CD4-positive, alpha-beta memory T cell (primary cell): ENCODE data around the gene ANO6. TPM values are rescaled to one million over a fixed set of nuclear protein-coding genes. Genes with fewer than 3 reads are reported as not detected.

Experiments
- CTCF ChIA-PET: fragments of 350-600 bp; sonication (Branson Sonifier 250); formaldehyde crosslinking; loops from one replicate; lab custom pipeline; 2021; ENCODE audit warnings: inconsistent platforms; ENCODE audit not compliant: partially characterized antibody; lab: Charles Lee
- POLR2A ChIA-PET: fragments of 350-600 bp; sonication (Branson Sonifier 250); formaldehyde crosslinking; loops from one replicate; lab custom pipeline; 2021; ENCODE audit not compliant: partially characterized antibody; lab: Charles Lee
- DNase-seq, 5 donors: peaks; one replicate each; pipeline versions ENCODE4 v3.0.0 to v3.0.0-alpha.2; 2020 to 2022; ENCODE audit warnings: mixed read lengths in 1 of 5
- H3K27ac ChIP-seq: one replicate; pipeline ENCODE4 v1.7.0; 2013; ENCODE audit warnings: low read depth, low read length
- H3K27me3 ChIP-seq: 2 replicates; pipeline ENCODE4 v1.7.0; 2013; ENCODE audit warnings: mild to moderate bottlenecking, low read length, moderate library complexity; ENCODE audit not compliant: insufficient read depth
- H3K36me3 ChIP-seq: 2 replicates; pipeline ENCODE4 v1.7.0; 2013; ENCODE audit warnings: mild to moderate bottlenecking, low read length, moderate library complexity; ENCODE audit not compliant: insufficient read depth
- H3K4me1 ChIP-seq: 2 replicates; pipeline ENCODE4 v1.7.0; 2013; ENCODE audit warnings: mild to moderate bottlenecking, low read length, moderate library complexity; ENCODE audit not compliant: insufficient read depth
- H3K4me3 ChIP-seq, 2 donors: one replicate each; pipeline ENCODE4 v1.7.0; 2013; ENCODE audit warnings: low read length in 2 of 2, mild to moderate bottlenecking in 1 of 2
- H3K9me3 ChIP-seq, 2 donors: one replicate each; pipeline ENCODE4 v1.7.0; 2013; ENCODE audit warnings: low read length in 2 of 2, control low read depth in 1 of 2; ENCODE audit not compliant: control insufficient read depth in 1 of 2
- H3K27ac Mint-ChIP-seq, 7 donors: one replicate each; pipeline ENCODE4 v1.8.0; 2020 to 2021; ENCODE audit warnings: mixed read lengths in 7 of 7, mild to moderate bottlenecking in 6 of 7, inconsistent platforms in 3 of 7, moderate library complexity in 3 of 7
- H3K27me3 Mint-ChIP-seq, 2 donors: one replicate each; pipeline ENCODE4 v1.8.0; 2020 to 2021; ENCODE audit warnings: mixed read lengths in 2 of 2
- H3K36me3 Mint-ChIP-seq, 2 donors: one replicate each; pipeline ENCODE4 v1.8.0; 2020 to 2021; ENCODE audit warnings: mixed read lengths in 2 of 2, inconsistent platforms in 1 of 2, mild to moderate bottlenecking in 1 of 2
- H3K4me1 Mint-ChIP-seq, 4 donors: one replicate each; pipeline ENCODE4 v1.8.0; 2020 to 2021; ENCODE audit warnings: mixed read lengths in 4 of 4, mild to moderate bottlenecking in 1 of 4
- H3K4me3 Mint-ChIP-seq, 8 donors: one replicate each; pipeline ENCODE4 v1.8.0; 2020 to 2021; ENCODE audit warnings: mixed read lengths in 8 of 8, mild to moderate bottlenecking in 7 of 8, moderate library complexity in 6 of 8, inconsistent platforms in 3 of 8
- H3K9me3 Mint-ChIP-seq, 8 donors: one replicate each; pipeline ENCODE4 v1.8.0; 2020 to 2021; ENCODE audit warnings: mixed read lengths in 8 of 8, mild to moderate bottlenecking in 5 of 8, inconsistent platforms in 3 of 8, moderate library complexity in 1 of 8
- intact Hi-C: fragments of 100-400 bp; cut with micrococcal nuclease; formaldehyde crosslinking; loops from one replicate; pipeline ENCODE4 v1.15.1; 2023
- polyA plus RNA-seq, 2 donors: library from polyadenylated mRNA; unstranded; fragments of 300-500 nt; fragmentation: Illumina TruSeq; gene quantifications; one replicate each; pipeline ENCODE4 v1.2.3, GENCODE V29; 2021
- total RNA-seq, 2 experiments: library from RNA; stranded (reverse); gene quantifications; one replicate each; pipeline ENCODE4 v1.2.3, GENCODE V29; 2021

ANO6 gene
- total and polyA plus RNA-seq, 4 experiments from 2014 or later: 25.3 to 36.5 (median 31.0) TPM

GRCh38 chr12:45182511-45182910 is 33.4 kb upstream of the ANO6 start:
- Histone ChIP-seq H3K4me3 (no peak overlapping the region), H3K4me1 (no peaks in the 10 kb centered on the region), H3K36me3 (no peaks in the 10 kb centered on the region), H3K27me3 (no peaks in the 10 kb centered on the region), H3K27ac (no peak overlapping the region), H3K9me3 (peaks cover 0 to 18% of the 10 kb centered on the region in 2 donors)
- ChIA-PET POLR2A (no interaction called here), CTCF (interaction anchor here (0.8 to 1.6 kb wide), 5 partner anchors 8 to 206 kb away, joined by 3 to 10 read pairs (median 3); partner anchors contain the start of gene ANO6)
- H3K9me3 Mint-ChIP-seq: peaks cover 0 to 25% (median 22%) of the 10 kb centered on the region in 8 donors
- DNase-seq: no peak
- H3K27ac Mint-ChIP-seq: no peak overlapping the region
- peaks cover 20 to 28% of the 10 kb centered on the region in 2 donors for H3K36me3 Mint-ChIP-seq
- no peak overlapping the region for H3K4me3 Mint-ChIP-seq
- intact Hi-C loops: no loop called here
- H3K4me1 Mint-ChIP-seq: no peaks in the 10 kb centered on the region
- H3K27me3 Mint-ChIP-seq: no peaks in the 10 kb centered on the region

- no peak for DNase-seq
- ChIA-PET CTCF (interaction anchor here (0.7 to 1.7 kb wide), 6 partner anchors 12 to 205 kb away, joined by 3 to 10 read pairs (median 3); partner anchors contain the start of gene ANO6), POLR2A (interaction anchor here (2.3 kb wide), 1 partner anchor 32 kb away, joined by 6 read pairs; no protein-coding TSS in a partner anchor)
- H3K27me3 Mint-ChIP-seq: no peaks in the 10 kb centered on the region
- Histone ChIP-seq H3K4me3 (no peak overlapping the region), H3K9me3 (peaks cover 0 to 16% of the 10 kb centered on the region in 2 donors), H3K36me3 (no peaks in the 10 kb centered on the region), H3K4me1 (no peaks in the 10 kb centered on the region), H3K27me3 (no peaks in the 10 kb centered on the region), H3K27ac (no peak overlapping the region)
- intact Hi-C loops: loop anchor here (1.0 kb wide), 1 partner anchor 205 kb away; no protein-coding TSS in a partner anchor
- H3K36me3 Mint-ChIP-seq: peaks cover 13 to 24% of the 10 kb centered on the region in 2 donors
- no peak overlapping the region for H3K27ac Mint-ChIP-seq
- no peaks in the 10 kb centered on the region for H3K4me1 Mint-ChIP-seq
- no peak overlapping the region for H3K4me3 Mint-ChIP-seq
- H3K9me3 Mint-ChIP-seq: peaks cover 0 to 18% (median 15%) of the 10 kb centered on the region in 8 donors
These were observed 32.6 kb upstream of the ANO6 start for GRCh38 chr12:45183246-45183645.

GRCh38 chr12:45184147-45184963 is 31.5 kb upstream of the ANO6 start:
- no peak overlapping the region for H3K4me3 Mint-ChIP-seq
- Histone ChIP-seq H3K27me3 (no peaks in the 10 kb centered on the region), H3K27ac (no peak overlapping the region), H3K4me3 (no peak overlapping the region), H3K9me3 (peaks cover 0 to 5% of the 10 kb centered on the region in 2 donors), H3K4me1 (no peaks in the 10 kb centered on the region), H3K36me3 (no peaks in the 10 kb centered on the region)
- no peaks in the 10 kb centered on the region for H3K4me1 Mint-ChIP-seq
- intact Hi-C loops: no loop called here
- ChIA-PET POLR2A (interaction anchor here (0.6 to 2.3 kb wide), 2 partner anchors 10 to 31 kb away, joined by 3 to 6 read pairs; no protein-coding TSS in a partner anchor), CTCF (interaction anchor here (0.7 to 2.7 kb wide), 8 partner anchors 14 to 204 kb away, joined by 3 to 10 read pairs (median 4); partner anchors contain the start of gene ANO6)
- peaks cover 0 to 8% (median 4%) of the 10 kb centered on the region in 8 donors for H3K9me3 Mint-ChIP-seq
- H3K27ac Mint-ChIP-seq: peak overlapping the region in 3 of 7 donors; percentile 9 to 46 (median 18)
- H3K36me3 Mint-ChIP-seq: peaks cover 7 to 24% of the 10 kb centered on the region in 2 donors
- DNase-seq: no peak
- H3K27me3 Mint-ChIP-seq: no peaks in the 10 kb centered on the region

- no peak overlapping the region for H3K27ac ChIP-seq
- H3K4me1 ChIP-seq: no peaks in the 10 kb centered on the region
- H3K36me3 ChIP-seq: no peaks in the 10 kb centered on the region
- H3K27ac Mint-ChIP-seq: no peak overlapping the region
- peaks cover 6 to 29% of the 10 kb centered on the region in 2 donors for H3K36me3 Mint-ChIP-seq
- CTCF ChIA-PET: interaction anchor here (0.9 to 1.0 kb wide), 3 partner anchors 15 to 30 kb away, joined by 3 to 5 read pairs (median 3); no protein-coding TSS in a partner anchor
- POLR2A ChIA-PET: no interaction called here
- H3K9me3 Mint-ChIP-seq: no peaks in the 10 kb centered on the region
- intact Hi-C loops: no loop called here
- H3K9me3 ChIP-seq: no peaks in the 10 kb centered on the region
- H3K27me3 ChIP-seq: no peaks in the 10 kb centered on the region
- peaks cover 0 to 1% (median 0%) of the 10 kb centered on the region in 4 donors for H3K4me1 Mint-ChIP-seq
- H3K4me3 ChIP-seq: no peak overlapping the region
- no peaks in the 10 kb centered on the region for H3K27me3 Mint-ChIP-seq
- no peak for DNase-seq
- no peak overlapping the region for H3K4me3 Mint-ChIP-seq
These were observed 29.1 kb upstream of the ANO6 start for GRCh38 chr12:45186762-45187161.

- ChIA-PET POLR2A (no interaction called here), CTCF (interaction anchor here (0.7 to 1.4 kb wide), 6 partner anchors 10 to 641 kb away, joined by 3 to 4 read pairs (median 3); no protein-coding TSS in a partner anchor)
- no peaks in the 10 kb centered on the region for H3K9me3 Mint-ChIP-seq
- peaks cover 1 to 34% of the 10 kb centered on the region in 2 donors for H3K36me3 Mint-ChIP-seq
- Histone ChIP-seq H3K36me3 (no peaks in the 10 kb centered on the region), H3K9me3 (no peaks in the 10 kb centered on the region), H3K4me3 (no peak overlapping the region), H3K4me1 (peaks cover 8% of the 10 kb centered on the region), H3K27me3 (no peaks in the 10 kb centered on the region), H3K27ac (no peak overlapping the region)
- no peak for DNase-seq
- H3K4me3 Mint-ChIP-seq: no peak overlapping the region
- intact Hi-C loops: no loop called here
- H3K27me3 Mint-ChIP-seq: no peaks in the 10 kb centered on the region
- peak overlapping the region in 1 of 7 donors; percentile 32 for H3K27ac Mint-ChIP-seq
- peaks cover 5 to 7% (median 6%) of the 10 kb centered on the region in 4 donors for H3K4me1 Mint-ChIP-seq
These were observed 26.0 kb upstream of the ANO6 start for GRCh38 chr12:45189766-45190403.

GRCh38 chr12:45191239-45191638 is 24.7 kb upstream of the ANO6 start:
- POLR2A ChIA-PET: interaction anchor here (0.8 to 1.9 kb wide), 3 partner anchors 15 to 27 kb away, joined by 3 to 7 read pairs (median 3); partner anchors contain the start of gene ANO6
- no peak for DNase-seq
- Histone ChIP-seq H3K4me1 (peaks cover 8% of the 10 kb centered on the region), H3K9me3 (no peaks in the 10 kb centered on the region), H3K4me3 (no peak overlapping the region), H3K27ac (no peak overlapping the region), H3K27me3 (no peaks in the 10 kb centered on the region), H3K36me3 (no peaks in the 10 kb centered on the region)
- Mint-ChIP-seq H3K27ac (peak overlapping the region in 1 of 7 donors; percentile 53), H3K36me3 (peaks cover 1 to 35% of the 10 kb centered on the region in 2 donors), H3K27me3 (no peaks in the 10 kb centered on the region), H3K9me3 (no peaks in the 10 kb centered on the region), H3K4me3 (no peak overlapping the region), H3K4me1 (peaks cover 5 to 7% (median 7%) of the 10 kb centered on the region in 4 donors)
- CTCF ChIA-PET: interaction anchor here (0.6 to 1.4 kb wide), 6 partner anchors 9 to 197 kb away, joined by 3 to 4 read pairs (median 3); no protein-coding TSS in a partner anchor
- intact Hi-C loops: no loop called here
